ENCODE measurements around the gene NXPH4.

The NXPH4 gene

GRCh38 chr12:57231276-57232021 is 14.9 kb downstream of the NXPH4 start:
- DNase-seq (ENCODE audit: low read depth in 3 of 3): no peak

- DNase-seq (ENCODE audit: low read depth in 3 of 3): no peak
Observed at GRCh38 chr12:57232156-57232756, 15.7 kb downstream of the NXPH4 start.

GRCh38 chr12:57233357-57234232 is 17.0 kb downstream of the NXPH4 start:
- no peak for DNase-seq (ENCODE audit: low read depth in 3 of 3)

- no peak for DNase-seq (ENCODE audit: low read depth in 3 of 3)
Observed at GRCh38 chr12:57234233-57234570, 17.6 kb downstream of the NXPH4 start.

- no peak for DNase-seq (ENCODE audit: low read depth in 3 of 3)
Observed at GRCh38 chr12:57234571-57235016, 18.0 kb downstream of the NXPH4 start.

- no peak for DNase-seq (ENCODE audit: low read depth in 3 of 3)
Observed at GRCh38 chr12:57235017-57235727, 18.6 kb downstream of the NXPH4 start.

GRCh38 chr12:57235728-57236131 is 19.1 kb downstream of the NXPH4 start:
- DNase-seq (ENCODE audit: low read depth in 3 of 3): no peak

GRCh38 chr12:57236201-57236924 is 19.8 kb downstream of the NXPH4 start:
- DNase-seq (ENCODE audit: low read depth in 3 of 3): no peak

- no peak for DNase-seq (ENCODE audit: low read depth in 3 of 3)
Observed at GRCh38 chr12:57236925-57237595, 20.5 kb downstream of the NXPH4 start.

- DNase-seq (ENCODE audit: low read depth in 3 of 3): no peak
Observed at GRCh38 chr12:57237596-57237931, 21.0 kb downstream of the NXPH4 start.

GRCh38 chr12:57237932-57238853 is 21.6 kb downstream of the NXPH4 start:
- no peak for DNase-seq (ENCODE audit: low read depth in 3 of 3)

GRCh38 chr12:57238854-57239554 is 22.4 kb downstream of the NXPH4 start:
- peak; percentile 79 to 88 (median 82) for DNase-seq (ENCODE audit: low read depth in 3 of 3)

- DNase-seq (ENCODE audit: low read depth in 3 of 3): no peak
Observed at GRCh38 chr12:57239587-57240065, 23.0 kb downstream of the NXPH4 start.

GRCh38 chr12:57240066-57240921 is 23.7 kb downstream of the NXPH4 start:
- peak in 2 of 3 donors; percentile 59 to 71 for DNase-seq (ENCODE audit: low read depth in 3 of 3)

GRCh38 chr12:57240926-57241401 is 24.4 kb downstream of the NXPH4 start:
- no peak for DNase-seq (ENCODE audit: low read depth in 3 of 3)

- DNase-seq (ENCODE audit: low read depth in 3 of 3): no peak
Observed at GRCh38 chr12:57241402-57242310, 25.1 kb downstream of the NXPH4 start.

- no peak for DNase-seq (ENCODE audit: low read depth in 3 of 3)
Observed at GRCh38 chr12:57242329-57242690, 25.7 kb downstream of the NXPH4 start.

All from stimulated activated CD4-positive, alpha-beta T cell treated with anti-CD3 and anti-CD28 coated beads, TNF-alpha, amount 100 ng/mL, for 48 hours (primary cell).